HepG2 (cell line): ENCODE results near the gene GIPC1. TPM values are rescaled to one million over a fixed set of nuclear protein-coding genes. Genes with fewer than 3 reads are reported as not detected.
A peak's percentile ranks its signal among the peaks of the same experiment; 100 is the strongest.

Source experiments
- DZIP1 ChIP-seq: sonication (generic); formaldehyde crosslinking; IDR thresholded peaks from 2 replicates; pipeline ENCODE4 v1.5.0; 2020; ENCODE audit warnings: mild to moderate bottlenecking, missing genetic modification reagents
- HBP1 ChIP-seq: IDR thresholded peaks from 2 replicates; pipeline ENCODE4 v1.6.1; 2016; ENCODE audit warnings: low read depth, control low read depth
- HNF4G ChIP-seq, 2 experiments: sonication (generic) in 1 of 2; formaldehyde crosslinking in 1 of 2; IDR thresholded peaks; 2 replicates each; pipeline versions ENCODE4 v1.4.0 to v1.6.1; 2011 to 2020; ENCODE audit warnings: borderline replicate concordance in 2 of 2, low read depth in 2 of 2, mild to moderate bottlenecking in 2 of 2, low read length in 1 of 2, missing genetic modification reagents in 1 of 2, moderate library complexity in 1 of 2
- KLF13 ChIP-seq: sonication (generic); formaldehyde crosslinking; IDR thresholded peaks from 2 replicates; pipeline ENCODE4 v1.4.0; 2020; ENCODE audit warnings: mild to moderate bottlenecking, missing genetic modification reagents
- NFKBIZ ChIP-seq: IDR thresholded peaks from 2 replicates; pipeline ENCODE4 v1.6.1; 2018; ENCODE audit warnings: missing genetic modification reagents, missing compliant biosample characterization
- POLR2G ChIP-seq: fragments of 200-400 bp; formaldehyde crosslinking; IDR thresholded peaks from 2 replicates; pipeline ENCODE4 v1.6.1; 2018; ENCODE audit warnings: mild to moderate bottlenecking, low read depth, low read length, moderate library complexity
- polyA plus RNA-seq, 8 experiments: library from polyadenylated mRNA; depleted of rRNA in 3 of 8; stranded (reverse) in 7 of 8; unstranded in 1 of 8; fragments of >200 nt; fragmentation: Illumina TruSeq in 4 of 8; extraction: Trizol in 4 of 8; gene quantifications; 2 replicates each; pipeline versions ENCODE4 v1.2.1 to v1.2.3, GENCODE V29; 2011 to 2016; ENCODE audit warnings: low read depth in 4 of 8, missing spikeins in 1 of 8, mixed read lengths in 1 of 8; ENCODE audit not compliant: insufficient read depth in 1 of 8
- total RNA-seq, 5 experiments: library from RNA; depleted of rRNA; stranded (reverse); fragments of >200 nt; fragmentation: Illumina TruSeq; extraction: Trizol; gene quantifications; 2 replicates each; pipeline ENCODE4 v1.2.3, GENCODE V29; 2016; ENCODE audit warnings: low read depth in 1 of 5
- TF ChIP-seq, protein P1 (sequence below): sonication (generic); formaldehyde crosslinking; IDR thresholded peaks from one replicate; pipeline ENCODE4 v1.5.1; 2020; ENCODE audit warnings: mild to moderate bottlenecking, missing genetic modification reagents; ENCODE audit errors: not compliant biosample characterization
- TF ChIP-seq, protein P2 (sequence below): sonication (generic); formaldehyde crosslinking; IDR thresholded peaks from 2 replicates; pipeline ENCODE4 v1.5.0; 2020; ENCODE audit warnings: mild to moderate bottlenecking, missing genetic modification reagents, moderate library complexity
- TF ChIP-seq, protein P3 (sequence below): sonication (generic); formaldehyde crosslinking; IDR thresholded peaks from 2 replicates; pipeline ENCODE4 v1.9.0; 2022; ENCODE audit warnings: missing genetic modification reagents, mild to moderate bottlenecking, borderline replicate concordance

Gene GIPC1
- total and polyA plus RNA-seq, 2 of the 13 experiments (the other 11 are each of a cell fraction or from before 2014, with no cell fraction given), result 27.1 to 48.1 TPM

DNA sequence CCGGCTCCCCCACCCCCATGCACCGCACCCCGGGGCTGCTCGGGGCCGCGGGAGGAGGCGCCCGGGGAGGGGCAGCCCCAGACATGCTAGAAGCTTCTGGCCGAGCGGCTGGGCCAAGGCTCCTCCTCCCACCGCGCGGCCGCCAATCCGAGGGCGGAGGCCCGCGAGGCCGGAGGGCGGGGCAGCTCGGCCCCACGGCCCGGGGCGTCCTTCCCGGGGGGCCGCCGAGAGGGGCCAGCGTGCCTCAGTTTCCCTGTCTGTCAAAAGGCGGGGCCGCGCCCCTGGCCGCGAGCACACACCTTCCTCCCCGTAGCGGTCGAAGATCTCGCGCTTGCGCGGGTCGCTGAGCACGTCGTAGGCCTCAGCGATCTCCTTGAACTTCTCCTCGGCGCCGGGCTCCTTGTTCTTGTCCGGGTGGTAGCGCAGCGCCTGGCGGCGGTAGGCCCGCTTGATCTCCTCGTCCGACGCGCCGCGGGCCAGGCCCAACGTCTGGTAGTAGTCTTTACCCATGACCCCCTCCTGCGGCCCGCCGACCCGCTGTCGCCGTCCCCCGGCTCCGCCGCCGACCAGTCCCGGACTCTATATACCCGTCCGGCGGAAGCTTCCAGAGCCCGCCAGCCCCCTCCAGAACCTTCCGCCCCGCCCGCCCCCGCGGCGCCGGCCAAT lies 22.0 kb upstream of the GIPC1 start, which contains the start of gene DNAJB1 (continued):
- TF ChIP-seq, protein P1, sequence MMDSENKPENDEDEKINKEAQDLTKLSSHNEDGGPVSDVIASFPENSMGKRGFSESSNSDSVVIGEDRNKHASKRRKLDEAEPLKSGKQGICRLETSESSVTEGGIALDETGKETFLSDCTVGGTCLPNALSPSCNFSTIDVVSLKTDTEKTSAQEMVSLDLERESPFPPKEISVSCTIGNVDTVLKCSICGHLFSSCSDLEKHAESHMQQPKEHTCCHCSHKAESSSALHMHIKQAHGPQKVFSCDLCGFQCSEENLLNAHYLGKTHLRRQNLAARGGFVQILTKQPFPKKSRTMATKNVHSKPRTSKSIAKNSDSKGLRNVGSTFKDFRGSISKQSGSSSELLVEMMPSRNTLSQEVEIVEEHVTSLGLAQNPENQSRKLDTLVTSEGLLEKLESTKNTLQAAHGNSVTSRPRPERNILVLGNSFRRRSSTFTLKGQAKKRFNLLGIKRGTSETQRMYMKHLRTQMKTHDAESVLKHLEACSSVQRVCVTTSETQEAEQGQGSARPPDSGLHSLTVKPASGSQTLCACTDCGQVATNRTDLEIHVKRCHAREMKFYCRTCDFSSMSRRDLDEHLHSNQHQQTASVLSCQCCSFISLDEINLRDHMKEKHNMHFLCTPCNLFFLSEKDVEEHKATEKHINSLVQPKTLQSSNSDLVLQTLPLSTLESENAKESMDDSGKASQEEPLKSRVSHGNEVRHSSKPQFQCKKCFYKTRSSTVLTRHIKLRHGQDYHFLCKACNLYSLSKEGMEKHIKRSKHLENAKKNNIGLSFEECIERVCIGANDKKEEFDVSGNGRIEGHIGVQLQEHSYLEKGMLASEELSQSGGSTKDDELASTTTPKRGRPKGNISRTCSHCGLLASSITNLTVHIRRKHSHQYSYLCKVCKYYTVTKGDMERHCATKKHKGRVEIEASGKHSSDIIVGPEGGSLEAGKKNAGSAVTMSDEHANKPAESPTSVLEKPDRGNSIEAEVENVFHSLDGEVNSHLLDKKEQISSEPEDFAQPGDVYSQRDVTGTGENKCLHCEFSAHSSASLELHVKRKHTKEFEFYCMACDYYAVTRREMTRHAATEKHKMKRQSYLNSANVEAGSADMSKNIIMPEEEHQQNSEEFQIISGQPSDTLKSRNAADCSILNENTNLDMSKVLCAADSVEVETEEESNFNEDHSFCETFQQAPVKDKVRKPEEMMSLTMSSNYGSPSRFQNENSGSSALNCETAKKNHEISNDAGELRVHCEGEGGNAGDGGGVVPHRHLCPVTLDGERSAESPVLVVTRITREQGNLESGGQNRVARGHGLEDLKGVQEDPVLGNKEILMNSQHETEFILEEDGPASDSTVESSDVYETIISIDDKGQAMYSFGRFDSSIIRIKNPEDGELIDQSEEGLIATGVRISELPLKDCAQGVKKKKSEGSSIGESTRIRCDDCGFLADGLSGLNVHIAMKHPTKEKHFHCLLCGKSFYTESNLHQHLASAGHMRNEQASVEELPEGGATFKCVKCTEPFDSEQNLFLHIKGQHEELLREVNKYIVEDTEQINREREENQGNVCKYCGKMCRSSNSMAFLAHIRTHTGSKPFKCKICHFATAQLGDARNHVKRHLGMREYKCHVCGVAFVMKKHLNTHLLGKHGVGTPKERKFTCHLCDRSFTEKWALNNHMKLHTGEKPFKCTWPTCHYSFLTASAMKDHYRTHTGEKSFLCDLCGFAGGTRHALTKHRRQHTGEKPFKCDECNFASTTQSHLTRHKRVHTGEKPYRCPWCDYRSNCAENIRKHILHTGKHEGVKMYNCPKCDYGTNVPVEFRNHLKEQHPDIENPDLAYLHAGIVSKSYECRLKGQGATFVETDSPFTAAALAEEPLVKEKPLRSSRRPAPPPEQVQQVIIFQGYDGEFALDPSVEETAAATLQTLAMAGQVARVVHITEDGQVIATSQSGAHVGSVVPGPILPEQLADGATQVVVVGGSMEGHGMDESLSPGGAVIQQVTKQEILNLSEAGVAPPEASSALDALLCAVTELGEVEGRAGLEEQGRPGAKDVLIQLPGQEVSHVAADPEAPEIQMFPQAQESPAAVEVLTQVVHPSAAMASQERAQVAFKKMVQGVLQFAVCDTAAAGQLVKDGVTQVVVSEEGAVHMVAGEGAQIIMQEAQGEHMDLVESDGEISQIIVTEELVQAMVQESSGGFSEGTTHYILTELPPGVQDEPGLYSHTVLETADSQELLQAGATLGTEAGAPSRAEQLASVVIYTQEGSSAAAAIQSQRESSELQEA, result no peak
- no peak for TF ChIP-seq HBP1 (CRISPR knock-in tag)
- no peak for TF ChIP-seq HNF4G (IDR thresholded peaks at IDR 0.05; ENCODE audit: borderline replicate concordance, low read depth, low read length)
- TF ChIP-seq HNF4G (CRISPR knock-in tag; IDR thresholded peaks at IDR 0.05; ENCODE audit: borderline replicate concordance, low read depth), result peak; percentile 45; the same call in 1 of the 2 replicates
- TF ChIP-seq, protein P2, sequence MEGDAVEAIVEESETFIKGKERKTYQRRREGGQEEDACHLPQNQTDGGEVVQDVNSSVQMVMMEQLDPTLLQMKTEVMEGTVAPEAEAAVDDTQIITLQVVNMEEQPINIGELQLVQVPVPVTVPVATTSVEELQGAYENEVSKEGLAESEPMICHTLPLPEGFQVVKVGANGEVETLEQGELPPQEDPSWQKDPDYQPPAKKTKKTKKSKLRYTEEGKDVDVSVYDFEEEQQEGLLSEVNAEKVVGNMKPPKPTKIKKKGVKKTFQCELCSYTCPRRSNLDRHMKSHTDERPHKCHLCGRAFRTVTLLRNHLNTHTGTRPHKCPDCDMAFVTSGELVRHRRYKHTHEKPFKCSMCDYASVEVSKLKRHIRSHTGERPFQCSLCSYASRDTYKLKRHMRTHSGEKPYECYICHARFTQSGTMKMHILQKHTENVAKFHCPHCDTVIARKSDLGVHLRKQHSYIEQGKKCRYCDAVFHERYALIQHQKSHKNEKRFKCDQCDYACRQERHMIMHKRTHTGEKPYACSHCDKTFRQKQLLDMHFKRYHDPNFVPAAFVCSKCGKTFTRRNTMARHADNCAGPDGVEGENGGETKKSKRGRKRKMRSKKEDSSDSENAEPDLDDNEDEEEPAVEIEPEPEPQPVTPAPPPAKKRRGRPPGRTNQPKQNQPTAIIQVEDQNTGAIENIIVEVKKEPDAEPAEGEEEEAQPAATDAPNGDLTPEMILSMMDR (CRISPR knock-in tag), result 0 out of 2 replicates have a peak, but pooled peaks have one; percentile 7
- peak; percentile 54; the same call in 1 of the 2 replicates for TF ChIP-seq DZIP1 (CRISPR knock-in tag)
- TF ChIP-seq KLF13, result peak; percentile 76; the same call in 1 of the 2 replicates
- TF ChIP-seq NFKBIZ (CRISPR knock-in tag), result peak; percentile 37
- peak; percentile 99 for TF ChIP-seq POLR2G
- TF ChIP-seq, protein P3, sequence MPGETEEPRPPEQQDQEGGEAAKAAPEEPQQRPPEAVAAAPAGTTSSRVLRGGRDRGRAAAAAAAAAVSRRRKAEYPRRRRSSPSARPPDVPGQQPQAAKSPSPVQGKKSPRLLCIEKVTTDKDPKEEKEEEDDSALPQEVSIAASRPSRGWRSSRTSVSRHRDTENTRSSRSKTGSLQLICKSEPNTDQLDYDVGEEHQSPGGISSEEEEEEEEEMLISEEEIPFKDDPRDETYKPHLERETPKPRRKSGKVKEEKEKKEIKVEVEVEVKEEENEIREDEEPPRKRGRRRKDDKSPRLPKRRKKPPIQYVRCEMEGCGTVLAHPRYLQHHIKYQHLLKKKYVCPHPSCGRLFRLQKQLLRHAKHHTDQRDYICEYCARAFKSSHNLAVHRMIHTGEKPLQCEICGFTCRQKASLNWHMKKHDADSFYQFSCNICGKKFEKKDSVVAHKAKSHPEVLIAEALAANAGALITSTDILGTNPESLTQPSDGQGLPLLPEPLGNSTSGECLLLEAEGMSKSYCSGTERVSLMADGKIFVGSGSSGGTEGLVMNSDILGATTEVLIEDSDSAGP, result peak; percentile 40; the same call in 1 of the 2 replicates
